ENCODE data around the gene TMEM88.

- TF ChIP-seq CTCF (conservative IDR thresholded peaks at IDR 0.05; ENCODE audit: low read length) = no peak
- TF ChIP-seq EZH2phosphoT487 (IDR thresholded peaks at IDR 0.05; ENCODE audit: borderline replicate concordance) = no peak
These were observed 20.9 kb upstream of the TMEM88 start, which contains the start of gene KDM6B for GRCh38 chr17:7833795-7834541.

Data from Loucy (cell line).